Adipocyte (in vitro differentiated cells): ENCODE data around the gene KCNAB1.

ENCODE experiments used
- DNase-seq: peaks from one replicate; pipeline ENCODE4 v3.0.0-alpha.2; 2015; ENCODE audit warnings: low read depth
- H3K27me3 ChIP-seq: replicated peaks from 2 replicates; pipeline ENCODE4 v1.7.0; 2013; ENCODE audit warnings: mild to moderate bottlenecking, low read length, moderate library complexity; ENCODE audit not compliant: control insufficient read depth, insufficient read depth
- H3K36me3 ChIP-seq: 2 replicates; pipeline ENCODE4 v1.7.0; 2013; ENCODE audit warnings: low read length, mild to moderate bottlenecking, moderate library complexity; ENCODE audit not compliant: control insufficient read depth, insufficient read depth, severe bottlenecking
- H3K4me1 ChIP-seq: 2 replicates; pipeline ENCODE4 v1.7.0; 2013; ENCODE audit warnings: mild to moderate bottlenecking, low read length, moderate library complexity; ENCODE audit not compliant: control insufficient read depth, insufficient read depth
- H3K4me3 ChIP-seq: 2 replicates; pipeline ENCODE4 v1.7.0; 2013; ENCODE audit warnings: mild to moderate bottlenecking, low read length, moderate library complexity
- H3K9ac ChIP-seq: 2 replicates; pipeline ENCODE4 v1.7.0; 2013; ENCODE audit warnings: mild to moderate bottlenecking, low read length, moderate library complexity
- H3K9me3 ChIP-seq: 2 replicates; pipeline ENCODE4 v1.7.0; 2013; ENCODE audit warnings: mild to moderate bottlenecking, low read length, moderate library complexity; ENCODE audit not compliant: control insufficient read depth

Gene KCNAB1

DNA sequence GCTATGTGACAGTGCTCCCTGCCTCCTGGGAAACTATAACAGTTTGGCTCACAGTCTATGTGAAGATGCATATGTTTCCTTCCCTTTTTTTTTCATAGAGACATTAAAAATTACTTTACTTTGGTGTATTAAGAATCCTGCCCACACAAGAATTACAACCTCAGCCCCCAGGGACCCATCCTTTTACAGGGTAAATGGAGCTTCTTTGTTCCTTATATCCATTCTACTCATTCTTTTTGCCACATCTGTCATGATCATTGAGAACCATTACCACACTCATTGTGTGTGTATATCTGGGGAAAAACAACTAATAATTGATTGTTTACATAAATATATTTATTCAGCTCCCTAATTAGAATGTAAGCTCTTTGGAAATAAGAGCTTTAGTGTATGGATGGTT lies 277.2 kb downstream of the KCNAB1 start:
- H3K9ac ChIP-seq = no peak overlapping the region
- H3K36me3 ChIP-seq = no peaks in the 10 kb centered on the region

DNA sequence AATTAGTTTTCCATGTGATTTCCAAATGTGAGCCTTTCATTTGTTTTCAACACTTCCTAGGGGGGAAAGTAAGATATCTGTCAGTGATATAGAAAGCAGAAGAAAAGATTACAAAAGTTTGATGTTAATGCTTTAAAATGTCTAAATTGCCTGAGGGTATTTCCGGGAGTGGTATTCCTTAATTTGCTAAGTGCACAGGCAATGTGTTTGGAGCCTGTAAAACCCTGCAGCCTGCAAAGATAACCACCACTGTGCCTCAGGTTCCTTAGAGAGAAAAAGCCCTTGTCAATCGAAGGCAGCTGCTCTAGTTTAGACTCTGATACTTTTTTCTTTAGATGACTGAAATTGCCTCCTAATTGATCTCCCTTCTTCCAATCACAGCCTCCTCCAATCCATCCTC lies 279.7 kb downstream of the KCNAB1 start:
- Histone ChIP-seq H3K9me3 (no peaks in the 10 kb centered on the region), H3K27me3 (no peaks in the 10 kb centered on the region), H3K4me1 (peaks cover 4% of the 10 kb centered on the region), H3K4me3 (no peak overlapping the region), H3K9ac (no peak overlapping the region), H3K36me3 (no peaks in the 10 kb centered on the region)
- no peak for DNase-seq

More for the DNA sequence above, 277.2 kb downstream of the KCNAB1 start:
- Histone ChIP-seq H3K9me3 (no peaks in the 10 kb centered on the region), H3K27me3 (no peaks in the 10 kb centered on the region), H3K4me3 (no peak overlapping the region), H3K4me1 (peaks cover 4% of the 10 kb centered on the region)
- DNase-seq = no peak

DNA sequence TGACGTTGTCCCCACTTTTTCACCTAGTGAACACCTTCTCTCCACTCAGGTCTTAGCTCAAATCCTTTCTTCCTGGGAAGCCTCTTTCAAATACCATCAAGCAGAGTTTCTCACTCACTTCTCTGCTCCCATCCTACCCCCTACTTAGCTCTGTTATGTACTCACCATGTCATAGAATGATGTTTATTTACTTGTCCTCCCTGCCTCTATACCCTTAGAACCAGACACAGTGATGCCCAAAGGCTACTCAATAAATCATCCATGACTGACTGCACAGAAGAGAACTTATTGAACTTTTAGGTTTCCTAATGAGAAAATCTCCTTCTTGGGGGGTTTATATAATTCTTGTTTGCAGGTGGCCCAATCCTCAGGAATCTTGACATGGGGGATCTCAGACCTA lies 280.4 kb downstream of the KCNAB1 start:
- H3K4me3 ChIP-seq = no peak overlapping the region
- H3K27me3 ChIP-seq = no peaks in the 10 kb centered on the region
- no peak overlapping the region for H3K9ac ChIP-seq
- H3K4me1 ChIP-seq = peaks cover 4% of the 10 kb centered on the region
- no peaks in the 10 kb centered on the region for H3K9me3 ChIP-seq
- no peaks in the 10 kb centered on the region for H3K36me3 ChIP-seq
- no peak for DNase-seq

DNA sequence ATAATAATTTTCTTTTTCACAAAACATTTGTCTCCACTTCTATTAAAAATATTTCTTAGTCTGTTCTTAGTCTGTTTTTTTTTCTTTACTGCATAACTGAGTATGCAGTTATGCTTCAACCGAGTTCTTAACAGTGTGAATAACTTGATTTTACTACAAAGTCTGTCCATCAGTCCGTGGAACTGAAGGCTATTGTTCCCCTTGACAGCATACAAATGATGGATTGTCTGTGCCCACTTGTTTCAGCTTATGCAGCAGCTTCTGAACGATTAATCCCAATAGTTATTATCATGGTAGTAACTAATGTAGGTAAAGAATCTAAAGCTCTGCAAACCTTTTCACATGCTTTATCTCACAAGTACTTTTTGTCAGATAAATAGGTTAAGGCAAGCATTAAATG lies 283.8 kb downstream of the KCNAB1 start:
- Histone ChIP-seq H3K4me1 (peaks cover 4% of the 10 kb centered on the region), H3K27me3 (no peaks in the 10 kb centered on the region), H3K9me3 (no peaks in the 10 kb centered on the region), H3K4me3 (no peak overlapping the region), H3K9ac (no peak overlapping the region), H3K36me3 (no peaks in the 10 kb centered on the region)
- no peak for DNase-seq

DNA sequence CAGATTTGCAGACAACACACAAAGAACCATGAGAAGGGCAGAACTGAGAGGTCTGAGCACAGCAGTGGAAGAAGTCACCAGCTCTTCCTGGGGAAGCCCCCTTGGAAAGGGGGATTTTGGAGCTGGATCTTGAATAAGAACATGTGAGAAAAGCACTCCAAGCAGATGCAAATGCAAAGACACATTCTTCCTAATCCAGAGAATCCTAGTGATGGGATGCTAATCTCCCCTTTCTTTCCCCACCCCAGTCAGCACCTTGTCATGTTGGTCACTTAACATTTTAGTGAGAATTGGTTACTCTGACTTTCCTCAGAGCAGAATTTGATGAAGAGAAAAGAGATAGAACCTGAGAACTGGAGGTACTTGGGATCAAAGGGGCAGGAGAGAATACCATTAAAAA lies 286.0 kb downstream of the KCNAB1 start:
- Histone ChIP-seq H3K9ac (no peak overlapping the region), H3K27me3 (no peaks in the 10 kb centered on the region), H3K4me1 (peaks cover 1% of the 10 kb centered on the region), H3K4me3 (no peak overlapping the region), H3K9me3 (no peaks in the 10 kb centered on the region), H3K36me3 (no peaks in the 10 kb centered on the region)
- DNase-seq = no peak

DNA sequence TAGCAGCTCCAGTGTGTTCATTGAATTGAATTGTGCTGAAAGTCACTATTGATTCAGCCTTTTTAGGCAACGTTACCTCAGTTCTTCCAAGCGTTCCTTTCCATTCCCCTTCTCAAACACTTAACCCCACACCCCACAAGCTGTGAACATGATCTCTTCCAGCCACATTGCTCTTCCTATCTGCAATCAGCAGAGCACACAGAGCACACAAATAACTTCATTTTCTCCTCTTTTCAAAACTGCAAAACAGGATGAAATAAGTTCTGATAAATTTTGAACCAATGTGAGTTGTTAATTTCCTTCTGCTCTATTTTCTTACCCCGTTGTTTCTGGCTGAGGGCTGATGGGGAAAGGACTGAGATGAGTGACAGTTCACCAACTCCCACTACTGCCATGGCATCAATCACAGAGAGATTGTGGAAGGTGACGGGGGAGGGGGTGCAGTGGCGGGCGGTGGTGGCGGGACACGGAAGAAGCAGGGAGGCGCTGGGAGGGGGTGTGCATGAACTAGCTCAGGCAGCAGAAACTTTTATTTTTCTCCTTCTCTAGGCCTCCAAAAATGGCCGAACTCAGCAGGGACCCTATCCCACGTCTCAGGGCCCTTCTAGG lies 287.3 kb downstream of the KCNAB1 start:
- Histone ChIP-seq H3K36me3 (no peaks in the 10 kb centered on the region), H3K4me1 (no peaks in the 10 kb centered on the region), H3K9ac (no peak overlapping the region), H3K4me3 (no peak overlapping the region), H3K27me3 (no peaks in the 10 kb centered on the region), H3K9me3 (no peaks in the 10 kb centered on the region)
- no peak for DNase-seq

DNA sequence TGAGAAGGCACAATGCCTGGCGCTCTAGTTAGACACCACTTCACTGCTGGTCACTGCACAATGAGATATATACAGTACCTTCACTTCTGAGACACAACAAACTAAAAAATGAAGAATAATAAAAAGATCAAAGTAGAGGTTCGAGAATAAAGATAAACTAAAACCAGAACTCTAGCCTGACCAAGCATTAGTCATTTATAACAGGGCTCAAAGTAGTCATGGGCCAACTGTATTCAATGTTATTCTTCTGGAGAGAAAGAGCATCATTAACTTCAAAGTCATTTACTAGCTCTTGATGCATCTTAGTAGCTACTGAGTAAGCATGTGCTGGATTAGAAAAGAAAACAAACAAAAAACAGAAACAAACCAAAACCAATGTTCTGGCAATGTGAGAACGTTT lies 289.3 kb downstream of the KCNAB1 start:
- Histone ChIP-seq H3K9me3 (no peaks in the 10 kb centered on the region), H3K27me3 (no peaks in the 10 kb centered on the region), H3K4me1 (no peaks in the 10 kb centered on the region), H3K9ac (no peak overlapping the region), H3K36me3 (no peaks in the 10 kb centered on the region), H3K4me3 (no peak overlapping the region)
- DNase-seq = no peak

DNA sequence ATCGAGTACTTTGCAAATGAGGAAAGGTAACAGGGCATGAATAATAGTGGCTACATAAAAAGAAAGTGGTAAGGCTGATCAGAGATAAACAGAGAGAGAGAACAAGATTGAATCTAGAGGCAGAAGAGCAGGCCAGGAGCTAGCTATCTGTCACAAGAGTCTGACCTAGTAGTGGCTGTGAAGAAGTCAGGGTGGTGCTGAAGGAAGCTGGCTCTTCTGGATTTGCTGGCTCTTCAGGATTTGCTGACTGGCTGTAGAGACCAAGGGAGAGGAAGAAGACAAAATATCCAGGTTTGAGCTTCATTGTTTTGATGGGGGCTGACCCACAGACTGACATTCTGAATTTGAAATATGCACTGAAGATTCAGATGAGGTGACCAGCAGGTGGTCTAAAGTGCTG lies 292.2 kb downstream of the KCNAB1 start:
- Histone ChIP-seq H3K4me3 (no peak overlapping the region), H3K9ac (no peak overlapping the region), H3K9me3 (no peaks in the 10 kb centered on the region), H3K4me1 (no peaks in the 10 kb centered on the region), H3K36me3 (no peaks in the 10 kb centered on the region), H3K27me3 (no peaks in the 10 kb centered on the region)
- no peak for DNase-seq

DNA sequence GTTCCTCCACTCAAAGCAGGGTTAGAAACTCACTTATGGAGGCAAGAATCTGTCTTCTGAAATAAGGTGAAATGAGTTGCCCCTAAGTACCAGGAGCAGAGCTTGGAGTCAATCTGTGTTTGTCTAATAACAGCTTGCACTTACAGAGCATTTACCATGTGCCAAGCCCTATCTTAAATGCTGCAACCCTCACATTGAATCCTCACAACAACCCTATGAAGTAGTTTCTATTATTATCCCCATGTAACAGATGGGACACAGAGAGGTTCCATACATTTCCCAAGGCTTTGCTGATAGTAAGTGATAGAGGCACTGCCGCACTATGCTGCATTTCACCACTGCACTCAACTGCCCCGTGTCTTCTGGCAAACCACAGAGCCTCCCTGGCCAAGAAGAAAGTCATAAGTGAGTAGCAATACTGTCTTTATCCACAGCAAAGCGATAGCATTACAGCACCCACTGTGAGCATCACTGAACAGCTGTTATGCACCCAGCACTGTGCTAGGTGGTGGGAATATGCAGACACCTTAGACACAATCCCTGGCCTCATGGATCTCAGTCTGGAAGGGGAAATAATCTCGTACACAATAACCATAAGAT lies 293.0 kb downstream of the KCNAB1 start:
- Histone ChIP-seq H3K9me3 (no peaks in the 10 kb centered on the region), H3K27me3 (no peaks in the 10 kb centered on the region), H3K4me3 (no peak overlapping the region), H3K9ac (no peak overlapping the region), H3K4me1 (no peaks in the 10 kb centered on the region), H3K36me3 (no peaks in the 10 kb centered on the region)
- DNase-seq = no peak

DNA sequence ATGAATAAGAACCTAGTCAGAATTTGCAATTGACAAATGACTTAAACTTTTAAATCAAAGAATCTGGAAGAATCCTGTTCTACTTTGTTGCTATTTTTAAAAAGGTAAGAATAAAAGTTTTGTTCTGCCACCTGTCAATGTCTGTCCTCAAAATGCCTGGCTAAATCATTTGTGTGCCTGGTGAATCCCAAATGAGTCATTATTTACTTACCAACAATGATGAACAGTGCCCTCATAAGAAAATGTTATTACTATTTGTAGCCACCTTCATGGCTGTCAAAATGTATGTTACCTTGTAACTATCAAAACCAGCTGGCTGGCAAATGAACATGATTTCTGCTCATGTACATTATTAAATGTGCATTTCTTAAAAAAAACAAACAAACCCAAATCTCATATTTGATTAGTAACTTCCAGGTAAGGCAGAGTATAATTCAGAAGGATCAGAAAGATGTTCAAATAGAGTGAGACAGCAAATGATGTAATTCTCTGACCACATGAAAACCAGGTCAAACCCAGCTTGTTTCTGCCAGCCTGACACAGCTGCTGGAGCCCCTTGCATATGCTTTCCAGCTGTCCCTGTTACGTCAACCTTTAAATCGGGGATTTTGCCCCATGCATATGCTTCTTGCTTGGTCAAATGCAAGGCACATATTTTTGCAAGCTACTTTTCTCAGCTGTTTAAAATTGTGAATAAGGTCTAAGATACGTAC lies 296.6 kb downstream of the KCNAB1 start:
- no peaks in the 10 kb centered on the region for H3K4me1 ChIP-seq
- H3K9me3 ChIP-seq = no peaks in the 10 kb centered on the region
- H3K9ac ChIP-seq = no peak overlapping the region
- H3K27me3 ChIP-seq = no peaks in the 10 kb centered on the region
- H3K4me3 ChIP-seq = no peak overlapping the region
- H3K36me3 ChIP-seq = no peaks in the 10 kb centered on the region
- peak; percentile 10 for DNase-seq

DNA sequence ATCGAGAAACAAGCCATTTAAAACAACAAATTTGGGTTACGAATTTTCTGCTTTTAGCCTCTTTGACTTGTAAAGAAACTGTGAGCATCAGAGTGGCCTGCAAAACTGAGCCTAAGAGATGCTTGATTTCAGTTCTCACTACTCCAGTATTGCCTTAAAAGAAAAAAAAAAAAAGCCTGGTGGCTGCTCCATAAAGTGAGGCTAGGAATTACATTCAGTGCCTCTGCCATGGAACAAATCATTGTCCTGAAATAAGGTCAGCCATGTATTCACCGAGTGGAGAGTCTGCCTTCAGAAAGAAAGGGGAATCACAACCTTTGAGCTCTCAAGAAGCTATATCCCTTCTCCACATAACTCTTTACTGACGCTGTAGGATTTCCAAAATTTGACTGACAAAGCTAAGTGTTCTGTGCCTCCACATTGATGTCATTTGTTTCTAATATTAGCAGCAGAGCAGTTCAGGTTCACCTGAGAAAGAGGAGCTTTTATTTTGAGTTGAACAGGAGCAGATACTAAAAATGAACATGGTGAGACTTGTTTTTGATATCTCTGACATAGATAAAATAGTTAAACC lies 297.3 kb downstream of the KCNAB1 start:
- no peak for DNase-seq
- Histone ChIP-seq H3K27me3 (no peaks in the 10 kb centered on the region), H3K4me3 (no peak overlapping the region), H3K9me3 (no peaks in the 10 kb centered on the region), H3K36me3 (no peaks in the 10 kb centered on the region), H3K9ac (no peak overlapping the region), H3K4me1 (no peaks in the 10 kb centered on the region)
